HUES48 (cell line): ENCODE data around the gene ANKS1A.
A peak's percentile ranks its signal among the peaks of the same experiment; 100 is the strongest.

ENCODE experiments used
- H3K27ac ChIP-seq: one replicate; pipeline ENCODE4 v1.7.0; 2013; ENCODE audit warnings: low read depth, low read length, inconsistent platforms
- H3K27me3 ChIP-seq: 2 replicates; pipeline ENCODE4 v1.6.1; 2013; ENCODE audit warnings: mild to moderate bottlenecking, low read length; ENCODE audit not compliant: control insufficient read depth, insufficient read depth
- H3K36me3 ChIP-seq: 2 replicates; pipeline ENCODE4 v1.6.1; 2013; ENCODE audit warnings: low read length; ENCODE audit not compliant: control insufficient read depth, insufficient read depth
- H3K4me1 ChIP-seq: 2 replicates; pipeline ENCODE4 v1.6.1; 2013; ENCODE audit warnings: mild to moderate bottlenecking, low read length; ENCODE audit not compliant: control insufficient read depth, insufficient read depth
- H3K4me3 ChIP-seq: 2 replicates; pipeline ENCODE4 v1.5.1; 2013; ENCODE audit warnings: mild to moderate bottlenecking, low read depth, low read length
- H3K9ac ChIP-seq: 2 replicates; pipeline ENCODE4 v1.6.1; 2013; ENCODE audit warnings: mild to moderate bottlenecking, low read depth, low read length, moderate library complexity
- H3K9me3 ChIP-seq: 2 replicates; pipeline ENCODE4 v1.6.1; 2013; ENCODE audit warnings: low read length; ENCODE audit not compliant: control insufficient read depth, insufficient read depth

ANKS1A gene

DNA sequence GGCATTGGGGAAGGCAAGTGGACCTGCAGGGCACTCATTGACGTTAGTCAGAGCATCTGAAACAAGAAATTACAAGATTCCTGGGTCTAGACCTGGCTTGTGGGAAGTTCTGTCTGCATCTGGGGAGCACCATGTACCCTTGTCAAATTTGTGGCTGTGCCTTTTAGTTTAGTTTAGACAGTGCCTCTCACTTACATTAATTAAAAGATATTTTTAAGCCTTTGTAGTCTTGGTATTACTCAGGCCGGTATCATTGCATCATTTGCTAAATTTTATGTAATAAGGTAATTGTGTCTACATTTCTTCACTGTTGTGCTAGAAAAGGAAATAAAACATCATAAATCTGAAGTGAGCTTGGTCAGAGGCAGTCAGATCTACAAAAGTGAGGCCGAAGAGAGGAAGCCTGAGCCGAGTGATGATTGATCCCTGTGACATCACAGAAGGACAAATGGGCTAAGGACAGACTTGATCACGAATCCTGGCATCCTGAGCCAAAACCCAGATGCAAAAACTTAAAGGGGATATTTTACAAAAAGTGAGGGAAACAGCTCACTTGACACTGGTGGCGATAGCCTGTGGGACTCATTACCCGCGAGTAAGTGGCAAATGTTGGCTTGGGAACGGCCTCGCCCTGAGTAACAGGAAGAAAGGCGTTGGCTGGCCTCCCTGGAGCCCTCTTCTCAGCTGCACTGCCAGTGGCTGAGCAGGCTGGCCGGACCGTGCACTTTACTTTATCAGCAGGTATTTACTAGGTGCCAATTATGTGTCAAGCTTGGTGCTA, 145.5 kb downstream of the ANKS1A start:
- Histone ChIP-seq H3K4me3 (no peak overlapping the region), H3K27ac (no peak overlapping the region), H3K27me3 (no peaks in the 10 kb centered on the region), H3K9ac (no peak overlapping the region), H3K36me3 (no peaks in the 10 kb centered on the region), H3K9me3 (no peaks in the 10 kb centered on the region), H3K4me1 (peaks cover 38% of the 10 kb centered on the region)

DNA sequence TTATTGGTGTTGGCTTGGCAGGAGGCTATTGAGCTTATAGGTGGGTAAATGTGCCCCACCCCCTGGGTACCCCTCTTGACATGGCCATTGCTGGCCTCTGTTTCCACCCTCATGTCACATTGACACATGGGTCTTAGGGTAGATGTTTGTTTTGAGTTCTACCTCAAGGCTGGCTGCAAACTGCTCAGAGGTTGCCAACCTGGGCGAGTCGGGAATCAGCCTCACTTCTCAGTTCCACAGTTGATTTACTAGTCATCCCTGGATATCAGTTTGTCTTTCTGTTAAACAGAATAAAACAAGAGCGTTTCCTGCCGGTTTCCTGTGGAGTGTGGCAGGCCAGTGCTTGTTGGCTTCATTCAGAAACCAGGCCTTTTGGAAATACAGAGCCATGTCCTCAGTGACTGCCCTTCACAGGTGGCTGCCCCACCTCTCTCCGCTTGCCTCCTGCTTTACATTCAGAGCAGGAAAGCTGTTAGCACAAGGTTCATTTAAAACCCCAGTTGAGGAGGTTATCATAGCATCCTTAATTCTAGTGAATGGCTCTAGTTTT, 146.5 kb downstream of the ANKS1A start:
- H3K4me3 ChIP-seq: no peak overlapping the region
- H3K4me1 ChIP-seq: peaks cover 38% of the 10 kb centered on the region
- H3K9ac ChIP-seq: no peak overlapping the region
- H3K27ac ChIP-seq: no peak overlapping the region
- no peaks in the 10 kb centered on the region for H3K9me3 ChIP-seq
- H3K27me3 ChIP-seq: no peaks in the 10 kb centered on the region
- no peaks in the 10 kb centered on the region for H3K36me3 ChIP-seq

- H3K4me1 ChIP-seq: peaks cover 38% of the 10 kb centered on the region
- no peak overlapping the region for H3K4me3 ChIP-seq
These were observed 147.2 kb downstream of the ANKS1A start for GRCh38 chr6:35036059-35036827.

GRCh38 chr6:35036828-35037663, 148.0 kb downstream of the ANKS1A start:
- Histone ChIP-seq H3K4me1 (peaks cover 38% of the 10 kb centered on the region), H3K9me3 (no peaks in the 10 kb centered on the region), H3K27ac (peak overlapping the region; percentile 89), H3K9ac (0 out of 2 replicates have a peak overlapping the region, but pooled peaks have one; percentile 35), H3K4me3 (0 out of 2 replicates have a peak overlapping the region, but pooled peaks have one; percentile 5), H3K27me3 (no peaks in the 10 kb centered on the region), H3K36me3 (0 out of 2 replicates have a peak, but pooled peaks cover 4% of the 10 kb centered on the region)

More at GRCh38 chr6:35036059-35036827, 147.2 kb downstream of the ANKS1A start:
- H3K9ac ChIP-seq: no peak overlapping the region
- 0 out of 2 replicates have a peak, but pooled peaks cover under 1% of the 10 kb centered on the region for H3K36me3 ChIP-seq
- H3K27ac ChIP-seq: peak overlapping the region; percentile 89
- no peaks in the 10 kb centered on the region for H3K27me3 ChIP-seq
- no peaks in the 10 kb centered on the region for H3K9me3 ChIP-seq

GRCh38 chr6:35037664-35038038, 148.6 kb downstream of the ANKS1A start:
- Histone ChIP-seq H3K9ac (0 out of 2 replicates have a peak overlapping the region, but pooled peaks have one; percentile 35), H3K27ac (peak overlapping the region; percentile 89), H3K9me3 (no peaks in the 10 kb centered on the region), H3K36me3 (0 out of 2 replicates have a peak, but pooled peaks cover 4% of the 10 kb centered on the region), H3K27me3 (no peaks in the 10 kb centered on the region), H3K4me1 (peaks cover 44% of the 10 kb centered on the region), H3K4me3 (no peak overlapping the region)

DNA sequence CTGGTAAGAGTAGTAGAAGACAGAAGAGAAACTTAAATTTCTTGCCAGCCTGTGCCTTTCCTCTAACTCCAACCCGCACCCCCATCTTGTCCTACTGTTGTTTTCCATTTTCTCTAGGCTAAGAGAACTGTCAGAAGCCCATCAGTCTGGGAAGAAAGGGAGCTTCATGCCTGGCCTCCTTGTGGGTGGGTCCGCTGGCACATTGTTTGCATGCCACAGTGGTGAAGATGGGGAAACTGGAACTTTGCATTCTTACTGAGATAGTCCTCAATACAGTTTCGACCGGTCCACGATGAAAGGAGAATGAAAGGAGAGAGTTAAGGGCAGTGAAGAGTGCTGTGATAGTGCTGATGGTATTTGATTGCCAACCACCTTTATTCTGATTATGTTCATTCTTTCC, 149.0 kb downstream of the ANKS1A start:
- 0 out of 2 replicates have a peak overlapping the region, but pooled peaks have one; percentile 35 for H3K9ac ChIP-seq
- H3K9me3 ChIP-seq: no peaks in the 10 kb centered on the region
- peaks cover 48% of the 10 kb centered on the region for H3K4me1 ChIP-seq
- H3K36me3 ChIP-seq: 0 out of 2 replicates have a peak, but pooled peaks cover 4% of the 10 kb centered on the region
- no peak overlapping the region for H3K4me3 ChIP-seq
- peak overlapping the region; percentile 89 for H3K27ac ChIP-seq
- H3K27me3 ChIP-seq: no peaks in the 10 kb centered on the region

GRCh38 chr6:35040398-35040797, 151.3 kb downstream of the ANKS1A start:
- no peak overlapping the region for H3K27ac ChIP-seq
- 0 out of 2 replicates have a peak, but pooled peaks cover 4% of the 10 kb centered on the region for H3K36me3 ChIP-seq
- no peaks in the 10 kb centered on the region for H3K9me3 ChIP-seq
- H3K9ac ChIP-seq: no peak overlapping the region
- peaks cover 63% of the 10 kb centered on the region for H3K4me1 ChIP-seq
- H3K4me3 ChIP-seq: no peak overlapping the region
- H3K27me3 ChIP-seq: no peaks in the 10 kb centered on the region

- Histone ChIP-seq H3K4me1 (peaks cover 63% of the 10 kb centered on the region), H3K36me3 (0 out of 2 replicates have a peak, but pooled peaks cover 4% of the 10 kb centered on the region), H3K27ac (no peak overlapping the region), H3K27me3 (no peaks in the 10 kb centered on the region), H3K4me3 (no peak overlapping the region), H3K9me3 (no peaks in the 10 kb centered on the region), H3K9ac (no peak overlapping the region)
These were observed 152.2 kb downstream of the ANKS1A start for GRCh38 chr6:35041086-35041861.

DNA sequence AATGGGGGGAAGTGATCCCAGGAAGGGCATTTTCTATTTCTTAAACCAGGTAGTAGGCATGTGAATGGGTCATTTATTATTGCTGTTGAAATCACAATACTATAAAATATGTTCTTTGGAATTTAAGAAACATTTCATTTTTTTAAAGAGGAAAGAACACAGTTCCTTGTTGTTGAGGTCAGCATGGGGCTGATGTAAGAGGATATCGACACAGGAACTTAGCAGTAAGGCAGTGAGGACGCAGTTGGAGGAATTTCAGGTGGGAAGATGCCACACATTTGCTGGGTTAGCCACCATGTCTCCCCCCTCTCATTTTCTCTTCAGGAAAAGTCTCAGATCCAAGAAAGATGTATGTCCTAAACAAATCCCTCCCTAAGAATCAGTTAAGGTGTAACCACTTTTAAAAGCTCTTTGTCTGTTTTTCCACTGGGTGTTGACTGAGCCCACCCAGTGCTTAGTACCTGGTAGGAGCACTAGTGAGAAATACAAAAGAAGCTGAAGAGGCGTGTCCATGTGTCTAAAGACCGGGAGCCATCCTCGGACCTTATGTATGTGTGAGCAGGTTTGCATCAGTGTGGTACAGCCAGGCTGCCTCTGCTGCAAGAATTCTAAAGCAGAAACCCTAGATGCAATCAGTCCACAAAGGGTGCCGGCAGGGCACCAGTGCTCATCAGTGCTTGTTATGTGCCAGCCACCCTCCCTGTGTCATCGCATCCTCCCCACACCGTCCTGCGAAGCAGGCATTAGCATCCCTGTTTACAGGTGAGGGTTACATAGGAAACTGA, 153.2 kb downstream of the ANKS1A start:
- H3K9me3 ChIP-seq: no peaks in the 10 kb centered on the region
- peaks cover 63% of the 10 kb centered on the region for H3K4me1 ChIP-seq
- H3K36me3 ChIP-seq: 0 out of 2 replicates have a peak, but pooled peaks cover 4% of the 10 kb centered on the region
- no peak overlapping the region for H3K4me3 ChIP-seq
- H3K9ac ChIP-seq: 0 out of 2 replicates have a peak overlapping the region, but pooled peaks have one; percentile 52
- no peaks in the 10 kb centered on the region for H3K27me3 ChIP-seq
- no peak overlapping the region for H3K27ac ChIP-seq
